ENCODE data around the gene P3H1. TPM values are rescaled to one million over a fixed set of nuclear protein-coding genes. Genes with fewer than 3 reads are reported as not detected.

P3H1 gene
- total RNA-seq, 1 experiment from 2014 or later: 47.1 TPM

GRCh38 chr1:42731585-42731984 is 35.2 kb downstream of the P3H1 start:
- Histone ChIP-seq H3K4ac (ENCODE audit: low read depth, low read length) (no peak overlapping the region), H4K5ac (ENCODE audit: insufficient read length, low read depth, low read length) (no peak overlapping the region), H3K27me3 (ENCODE audit: insufficient read depth, low read length) (no peaks in the 10 kb centered on the region), H4K20me1 (ENCODE audit: control insufficient read depth, insufficient read depth, insufficient read length) (no peaks in the 10 kb centered on the region), H3K9me3 (ENCODE audit: control insufficient read depth, low read depth, low read length) (no peaks in the 10 kb centered on the region), H3K4me1 (ENCODE audit: insufficient read depth, low read length) (no peaks in the 10 kb centered on the region; the same call in 1 of the 2 replicates), H2BK15ac (ENCODE audit: low read depth, low read length) (no peak overlapping the region), H3K23me2 (ENCODE audit: insufficient read length, low read depth, low read length, poor library complexity, severe bottlenecking) (no peaks in the 10 kb centered on the region), H2BK20ac (ENCODE audit: low read depth, low read length, poor library complexity, severe bottlenecking) (no peak overlapping the region), H2BK120ac (ENCODE audit: low read depth, low read length, poor library complexity, severe bottlenecking) (no peak overlapping the region), H3K23ac (ENCODE audit: insufficient read length, low read depth, low read length) (no peak overlapping the region), H2AK5ac (ENCODE audit: insufficient read length, low read length) (no peak overlapping the region), H3K14ac (ENCODE audit: insufficient read depth, low read length) (no peak overlapping the region), H3T11ph (ENCODE audit: low read length) (no peak overlapping the region), H2BK12ac (ENCODE audit: insufficient read length, low read depth, low read length) (no peak overlapping the region), H2AFZ (ENCODE audit: low read length) (no peak overlapping the region), H4K8ac (replicated peaks; ENCODE audit: insufficient read length, low read depth, low read length) (no peak overlapping the region), H3K79me2 (ENCODE audit: insufficient read depth, low read length) (no peaks in the 10 kb centered on the region), H4K91ac (ENCODE audit: insufficient read length, low read depth, low read length) (no peak overlapping the region), H2BK5ac (ENCODE audit: insufficient read length, low read length) (no peak overlapping the region), H3K9ac (ENCODE audit: extremely low read depth, insufficient read length, low read length) (no peak overlapping the region), H3K56ac (ENCODE audit: insufficient read length, low read depth, low read length) (no peak overlapping the region), H3K18ac (ENCODE audit: insufficient read length, low read depth, low read length) (no peak overlapping the region), H3K79me1 (ENCODE audit: insufficient read depth, low read depth, low read length, poor library complexity, severe bottlenecking) (no peaks in the 10 kb centered on the region), H3K4me2 (ENCODE audit: insufficient read depth, insufficient read length, low read length) (no peak overlapping the region), H3K27ac (ENCODE audit: insufficient read length, low read depth, low read length) (no peak overlapping the region)
- no peak overlapping the region for H3K27ac Mint-ChIP-seq
- H3K27me3 Mint-ChIP-seq (ENCODE audit: low read depth): no peaks in the 10 kb centered on the region; the same call in 1 of the 2 replicates
- peaks cover 11 to 26% of the 10 kb centered on the region in 2 experiments for H3K4me1 Mint-ChIP-seq
- no peak for TF ChIP-seq CTCF (conservative IDR thresholded peaks at IDR 0.05)
- no peak overlapping the region for H3K4me3 Mint-ChIP-seq
- H3K36me3 Mint-ChIP-seq (ENCODE audit: insufficient read depth in 1 of 3, low read depth in 3 of 3): peaks cover 0 to 3% (median 0%) of the 10 kb centered on the region in 3 experiments; a peak in 2 of 7 replicates
- H3K9me3 Mint-ChIP-seq: no peaks in the 10 kb centered on the region
- DNase-seq: no peak
- WGBS (ENCODE audit: extremely low coverage, insufficient read length, low lambda C conversion rate): no CpG with 5 or more reads among the region's 3 CpGs

Measured in H9 (cell line).